DOHH2 (cell line): Measurements from ENCODE around the gene RHCG.

Experiments
- H3F3A ChIP-seq: fragments of 200-600 bp; sonication (generic), shearing (Covaris generic); 2 replicates; pipeline ENCODE4 v1.6.0; 2016; ENCODE audit warnings: antibody characterized with exemption, mild to moderate bottlenecking; ENCODE audit not compliant: control insufficient read depth, insufficient read depth
- H3K27ac ChIP-seq: fragments of 200-600 bp; sonication (generic); 2 replicates; pipeline ENCODE4 v1.5.1; 2014; ENCODE audit warnings: low read depth, mild to moderate bottlenecking, low read length, moderate library complexity
- H3K27me3 ChIP-seq: fragments of 200-600 bp; sonication (generic); 2 replicates; pipeline ENCODE4 v1.6.1; 2014; ENCODE audit warnings: mild to moderate bottlenecking, low read length, mixed read lengths; ENCODE audit not compliant: control insufficient read depth
- H3K36me3 ChIP-seq: fragments of 200-600 bp; sonication (generic); 2 replicates; pipeline ENCODE4 v1.6.1; 2014; ENCODE audit warnings: mild to moderate bottlenecking, low read length, moderate library complexity, mixed read lengths; ENCODE audit not compliant: control insufficient read depth
- H3K4me1 ChIP-seq: fragments of 200-600 bp; sonication (generic); 2 replicates; pipeline ENCODE4 v1.6.1; 2014; ENCODE audit warnings: mild to moderate bottlenecking, low read length, mixed read lengths; ENCODE audit not compliant: control insufficient read depth
- H3K4me2 ChIP-seq: fragments of 200-600 bp; sonication (generic); 2 replicates; pipeline ENCODE4 v1.6.0; 2014; ENCODE audit warnings: mild to moderate bottlenecking, low read length, moderate library complexity
- H3K4me3 ChIP-seq: fragments of 200-600 bp; sonication (generic); 2 replicates; pipeline ENCODE4 v1.5.1; 2014; ENCODE audit warnings: mild to moderate bottlenecking, low read length, mixed read lengths
- H3K79me2 ChIP-seq: fragments of 200-600 bp; sonication (generic); 2 replicates; pipeline ENCODE4 v1.6.1; 2014; ENCODE audit warnings: mild to moderate bottlenecking, low read length, mixed read lengths; ENCODE audit not compliant: control insufficient read depth
- H3K9me2 ChIP-seq: fragments of 200-600 bp; sonication (generic); replicated peaks from 2 replicates; pipeline ENCODE4 v1.6.1; 2014; ENCODE audit warnings: mild to moderate bottlenecking, low read length, mixed read lengths; ENCODE audit not compliant: control insufficient read depth
- H3K9me3 ChIP-seq: fragments of 200-600 bp; sonication (generic); 2 replicates; pipeline ENCODE4 v1.6.1; 2014; ENCODE audit warnings: antibody characterized with exemption, low read length, mixed read lengths; ENCODE audit not compliant: control insufficient read depth, insufficient read depth
- H4K20me1 ChIP-seq: fragments of 200-600 bp; sonication (generic); 2 replicates; pipeline ENCODE4 v1.6.0; 2014; ENCODE audit warnings: low read depth, mild to moderate bottlenecking, antibody characterized with exemption, low read length, moderate library complexity; ENCODE audit not compliant: control insufficient read depth, insufficient read depth
- EZH2phosphoT487 ChIP-seq: fragments of 200-600 bp; sonication (generic); IDR thresholded peaks from 2 replicates; pipeline ENCODE4 v1.6.1; 2017; ENCODE audit warnings: borderline replicate concordance, mild to moderate bottlenecking, antibody characterized with exemption, low read length, moderate library complexity, mixed read lengths
- TF ChIP-seq, protein P1 (sequence below): fragments of 200-600 bp; sonication (generic); IDR thresholded peaks from one replicate; pipeline ENCODE4 v1.5.1; 2014; ENCODE audit warnings: antibody characterized with exemption, mild to moderate bottlenecking, low read depth, low read length; ENCODE audit not compliant: poor library complexity, severe bottlenecking

The RHCG gene

DNA sequence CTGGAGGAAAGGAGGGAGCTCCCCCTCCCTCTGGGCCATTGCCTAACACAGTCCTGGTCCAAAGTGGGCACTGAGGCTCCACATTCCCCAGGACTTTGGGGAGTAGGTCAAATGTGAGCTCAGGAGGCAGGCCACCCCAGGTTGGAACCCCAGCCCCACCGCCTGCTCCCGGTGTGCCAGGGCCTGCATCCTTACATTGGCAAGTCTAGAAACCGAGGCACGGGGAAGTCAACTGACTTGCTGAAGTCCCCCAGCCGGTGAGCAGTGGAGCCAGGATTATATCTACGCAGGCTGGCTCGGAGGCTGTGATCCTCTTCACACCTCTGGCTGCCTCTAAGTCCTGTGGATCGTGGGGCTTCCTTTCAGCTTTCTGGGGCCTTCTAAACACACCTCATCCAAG lies 48.7 kb downstream of the RHCG start:
- Histone ChIP-seq H3K9me2 (no peaks in the 10 kb centered on the region), H3K79me2 (no peaks in the 10 kb centered on the region), H3K4me3 (no peak overlapping the region), H4K20me1 (no peaks in the 10 kb centered on the region), H3K27ac (no peak overlapping the region), H3F3A (no peaks in the 10 kb centered on the region), H3K4me1 (peaks cover 4% of the 10 kb centered on the region), H3K36me3 (no peaks in the 10 kb centered on the region), H3K27me3 (peaks cover 7% of the 10 kb centered on the region), H3K9me3 (no peaks in the 10 kb centered on the region), H3K4me2 (no peak overlapping the region)
- TF ChIP-seq EZH2phosphoT487 = no peak
- TF ChIP-seq, protein P1, sequence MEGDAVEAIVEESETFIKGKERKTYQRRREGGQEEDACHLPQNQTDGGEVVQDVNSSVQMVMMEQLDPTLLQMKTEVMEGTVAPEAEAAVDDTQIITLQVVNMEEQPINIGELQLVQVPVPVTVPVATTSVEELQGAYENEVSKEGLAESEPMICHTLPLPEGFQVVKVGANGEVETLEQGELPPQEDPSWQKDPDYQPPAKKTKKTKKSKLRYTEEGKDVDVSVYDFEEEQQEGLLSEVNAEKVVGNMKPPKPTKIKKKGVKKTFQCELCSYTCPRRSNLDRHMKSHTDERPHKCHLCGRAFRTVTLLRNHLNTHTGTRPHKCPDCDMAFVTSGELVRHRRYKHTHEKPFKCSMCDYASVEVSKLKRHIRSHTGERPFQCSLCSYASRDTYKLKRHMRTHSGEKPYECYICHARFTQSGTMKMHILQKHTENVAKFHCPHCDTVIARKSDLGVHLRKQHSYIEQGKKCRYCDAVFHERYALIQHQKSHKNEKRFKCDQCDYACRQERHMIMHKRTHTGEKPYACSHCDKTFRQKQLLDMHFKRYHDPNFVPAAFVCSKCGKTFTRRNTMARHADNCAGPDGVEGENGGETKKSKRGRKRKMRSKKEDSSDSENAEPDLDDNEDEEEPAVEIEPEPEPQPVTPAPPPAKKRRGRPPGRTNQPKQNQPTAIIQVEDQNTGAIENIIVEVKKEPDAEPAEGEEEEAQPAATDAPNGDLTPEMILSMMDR = no peak

DNA sequence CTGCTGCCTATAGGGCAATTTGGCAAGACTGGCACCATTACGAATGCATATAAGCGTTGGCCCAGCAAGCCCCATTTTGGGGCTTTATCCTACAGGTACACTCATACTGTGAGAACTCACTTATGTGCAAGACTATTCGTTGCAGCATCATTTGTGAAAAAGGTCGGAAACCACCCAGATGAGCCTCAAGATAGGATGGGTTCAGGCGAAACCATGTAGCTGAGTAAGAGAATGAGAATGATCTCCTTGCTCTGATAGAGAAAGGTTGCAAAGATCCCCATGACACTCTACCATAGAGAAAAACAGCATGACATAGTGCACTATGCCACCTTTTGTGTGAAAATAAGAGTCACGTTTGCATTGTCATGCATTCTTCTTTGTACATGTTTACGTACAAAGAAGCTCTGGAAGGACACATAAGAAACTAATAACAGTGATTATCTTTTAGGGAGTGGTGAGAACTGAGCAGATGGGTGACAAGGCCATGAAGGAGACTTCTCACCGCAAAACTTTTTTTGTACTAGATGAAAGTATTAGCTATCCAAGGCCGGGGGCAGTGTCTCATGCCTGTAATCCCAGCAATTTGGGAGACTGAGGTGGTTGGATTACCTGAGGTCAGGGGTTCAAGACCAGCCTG lies 50.0 kb downstream of the RHCG start:
- TF ChIP-seq, protein P1 = no peak
- no peak for TF ChIP-seq EZH2phosphoT487
- H3K27ac ChIP-seq = no peak overlapping the region

DNA sequence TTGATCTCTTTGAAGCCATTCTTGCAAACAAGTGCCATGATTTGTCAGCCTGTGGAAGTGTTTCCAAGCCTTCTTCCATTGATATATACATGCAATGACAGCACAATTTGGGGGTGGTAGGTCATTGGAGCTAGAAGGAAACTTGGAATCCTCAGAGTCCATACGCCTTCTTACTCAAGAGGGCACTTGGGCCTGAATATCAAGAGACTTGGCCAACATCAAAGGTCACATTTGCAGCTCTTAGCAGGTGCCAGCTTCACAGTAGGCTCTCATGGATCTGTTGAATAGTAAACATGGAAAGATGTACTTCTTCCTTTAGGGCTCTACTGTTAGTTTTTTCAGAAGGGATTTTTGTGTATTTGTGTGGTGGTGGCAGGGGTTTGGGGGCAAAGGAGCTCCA lies 50.9 kb downstream of the RHCG start:
- Histone ChIP-seq H3K4me1 (peaks cover 25% of the 10 kb centered on the region), H4K20me1 (no peaks in the 10 kb centered on the region), H3K4me3 (no peak overlapping the region), H3K36me3 (peaks cover 3% of the 10 kb centered on the region; the same call in 1 of the 2 replicates), H3K79me2 (no peaks in the 10 kb centered on the region), H3K27me3 (peaks cover 3% of the 10 kb centered on the region), H3K27ac (no peak overlapping the region), H3F3A (0 out of 2 replicates have a peak, but pooled peaks cover 6% of the 10 kb centered on the region), H3K9me3 (no peaks in the 10 kb centered on the region), H3K9me2 (no peaks in the 10 kb centered on the region), H3K4me2 (no peak overlapping the region)
- TF ChIP-seq EZH2phosphoT487 = no peak
- TF ChIP-seq, protein P1 = no peak

More for the DNA sequence above, 50.0 kb downstream of the RHCG start:
- Histone ChIP-seq H3K4me1 (peaks cover 17% of the 10 kb centered on the region), H3K36me3 (peaks cover 3% of the 10 kb centered on the region; the same call in 1 of the 2 replicates), H3F3A (0 out of 2 replicates have a peak, but pooled peaks cover 6% of the 10 kb centered on the region), H3K9me3 (no peaks in the 10 kb centered on the region), H3K27me3 (peaks cover 6% of the 10 kb centered on the region), H3K79me2 (no peaks in the 10 kb centered on the region), H3K9me2 (no peaks in the 10 kb centered on the region), H3K4me2 (no peak overlapping the region), H3K4me3 (no peak overlapping the region), H4K20me1 (no peaks in the 10 kb centered on the region)
